ENCODE measurements around the gene TRAF7.
A peak's percentile ranks its signal among the peaks of the same experiment; 100 is the strongest.
"Not testable (repeated sequence)": the region's sequence is repeated elsewhere in the genome, so short reads cannot be mapped to it uniquely, and the experiment has no call there.

The TRAF7 gene

GRCh38 chr16:2200313-2200712, 44.7 kb downstream of the TRAF7 start:
- no peak for DNase-seq (ENCODE audit: low read depth)

DNA sequence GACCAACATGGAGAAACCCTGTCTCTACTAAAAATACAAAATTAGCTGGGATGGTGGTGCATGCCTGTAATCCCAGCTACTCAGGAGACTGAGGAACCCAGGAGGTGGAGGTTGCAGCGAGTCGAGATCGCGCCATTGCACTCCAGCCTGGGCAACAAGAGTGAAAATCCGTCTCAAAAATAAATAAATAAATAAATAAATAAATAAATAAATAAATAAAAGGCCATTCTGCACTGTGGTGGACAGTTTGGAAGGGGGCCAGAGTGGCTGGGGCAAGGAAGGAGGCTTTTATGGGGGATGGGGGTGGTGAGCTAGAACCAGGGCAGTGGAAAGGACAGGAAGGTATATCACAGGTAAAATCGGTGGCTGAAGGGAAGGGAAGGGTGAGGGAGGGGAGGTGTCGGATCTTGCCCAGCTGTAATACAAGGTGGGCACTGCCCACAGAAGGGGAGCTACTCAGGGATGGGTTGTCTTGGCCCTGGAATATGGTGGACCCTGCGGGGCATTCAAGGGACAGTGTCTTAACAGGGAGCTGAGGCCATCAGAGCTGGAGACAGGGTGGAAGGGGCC, 47.6 kb downstream of the TRAF7 start:
- not testable (repeated sequence) for DNase-seq (ENCODE audit: low read depth)

- no peak for DNase-seq (ENCODE audit: low read depth)
Observed at GRCh38 chr16:2204416-2205103, 49.0 kb downstream of the TRAF7 start.

- DNase-seq (ENCODE audit: low read depth): peak; percentile 79
Observed at GRCh38 chr16:2205104-2205966, 49.8 kb downstream of the TRAF7 start, which contains the start of gene MLST8. MLST8 (plus strand) TSS chr16:2205454; CDS start chr16:2206086, 632 bp downstream.

DNA sequence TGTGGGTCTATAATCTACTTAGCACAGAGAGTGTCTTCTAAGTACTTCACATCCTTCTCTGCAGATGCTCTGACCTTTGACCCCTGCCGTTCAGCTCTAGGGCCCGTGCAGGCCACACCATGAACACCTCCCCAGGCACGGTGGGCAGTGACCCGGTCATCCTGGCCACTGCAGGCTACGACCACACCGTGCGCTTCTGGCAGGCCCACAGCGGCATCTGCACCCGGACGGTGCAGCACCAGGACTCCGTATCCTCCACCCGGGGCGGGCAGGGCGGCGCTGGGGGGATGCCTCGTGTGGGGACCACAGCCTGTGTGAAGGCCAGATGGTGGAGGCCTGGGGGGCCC, 50.4 kb downstream of the TRAF7 start:
- no peak for DNase-seq (ENCODE audit: low read depth)

DNA sequence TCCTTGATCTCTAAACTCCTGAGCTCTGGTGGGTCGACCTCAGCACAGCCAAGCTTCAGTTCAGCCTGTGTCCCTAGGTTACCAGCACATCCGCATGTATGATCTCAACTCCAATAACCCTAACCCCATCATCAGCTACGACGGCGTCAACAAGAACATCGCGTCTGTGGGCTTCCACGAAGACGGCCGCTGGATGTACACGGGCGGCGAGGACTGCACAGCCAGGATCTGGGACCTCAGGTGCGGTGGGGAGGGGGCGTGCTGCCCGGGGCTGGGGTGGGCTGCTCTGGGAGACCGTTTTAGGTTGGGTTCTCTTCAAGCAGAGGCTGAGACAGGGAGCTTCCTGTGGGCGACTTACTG, 50.8 kb downstream of the TRAF7 start:
- no peak for DNase-seq (ENCODE audit: low read depth)

- no peak for DNase-seq (ENCODE audit: low read depth)
Observed at GRCh38 chr16:2206780-2207433, 51.3 kb downstream of the TRAF7 start.

GRCh38 chr16:2207872-2208271, 52.3 kb downstream of the TRAF7 start:
- DNase-seq (ENCODE audit: low read depth): no peak

- no peak for DNase-seq (ENCODE audit: low read depth)
Observed at GRCh38 chr16:2208308-2208707, 52.7 kb downstream of the TRAF7 start.

DNA sequence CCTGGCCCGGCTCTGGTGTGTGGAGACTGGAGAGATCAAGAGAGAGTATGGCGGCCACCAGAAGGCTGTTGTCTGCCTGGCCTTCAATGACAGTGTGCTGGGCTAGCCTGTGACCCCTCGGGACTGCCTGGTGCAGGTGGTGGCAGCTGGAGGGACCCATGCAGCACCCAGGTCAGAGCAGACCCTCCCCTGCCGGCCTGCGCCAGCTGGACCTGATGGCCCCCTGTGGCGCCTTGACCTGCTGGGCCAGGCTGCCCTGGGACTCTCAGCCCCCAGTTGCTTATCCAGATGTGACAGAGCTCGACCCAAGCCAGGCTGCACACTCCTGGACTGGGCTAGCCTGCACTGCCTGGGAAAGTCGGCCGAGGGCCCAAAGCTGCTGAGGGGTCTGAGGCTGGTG, 53.2 kb downstream of the TRAF7 start:
- DNase-seq (ENCODE audit: low read depth): no peak

GRCh38 chr16:2209258-2210008, 53.9 kb downstream of the TRAF7 start:
- no peak for DNase-seq (ENCODE audit: low read depth)

GRCh38 chr16:2210009-2210332, 54.4 kb downstream of the TRAF7 start:
- no peak for DNase-seq (ENCODE audit: low read depth)

DNA sequence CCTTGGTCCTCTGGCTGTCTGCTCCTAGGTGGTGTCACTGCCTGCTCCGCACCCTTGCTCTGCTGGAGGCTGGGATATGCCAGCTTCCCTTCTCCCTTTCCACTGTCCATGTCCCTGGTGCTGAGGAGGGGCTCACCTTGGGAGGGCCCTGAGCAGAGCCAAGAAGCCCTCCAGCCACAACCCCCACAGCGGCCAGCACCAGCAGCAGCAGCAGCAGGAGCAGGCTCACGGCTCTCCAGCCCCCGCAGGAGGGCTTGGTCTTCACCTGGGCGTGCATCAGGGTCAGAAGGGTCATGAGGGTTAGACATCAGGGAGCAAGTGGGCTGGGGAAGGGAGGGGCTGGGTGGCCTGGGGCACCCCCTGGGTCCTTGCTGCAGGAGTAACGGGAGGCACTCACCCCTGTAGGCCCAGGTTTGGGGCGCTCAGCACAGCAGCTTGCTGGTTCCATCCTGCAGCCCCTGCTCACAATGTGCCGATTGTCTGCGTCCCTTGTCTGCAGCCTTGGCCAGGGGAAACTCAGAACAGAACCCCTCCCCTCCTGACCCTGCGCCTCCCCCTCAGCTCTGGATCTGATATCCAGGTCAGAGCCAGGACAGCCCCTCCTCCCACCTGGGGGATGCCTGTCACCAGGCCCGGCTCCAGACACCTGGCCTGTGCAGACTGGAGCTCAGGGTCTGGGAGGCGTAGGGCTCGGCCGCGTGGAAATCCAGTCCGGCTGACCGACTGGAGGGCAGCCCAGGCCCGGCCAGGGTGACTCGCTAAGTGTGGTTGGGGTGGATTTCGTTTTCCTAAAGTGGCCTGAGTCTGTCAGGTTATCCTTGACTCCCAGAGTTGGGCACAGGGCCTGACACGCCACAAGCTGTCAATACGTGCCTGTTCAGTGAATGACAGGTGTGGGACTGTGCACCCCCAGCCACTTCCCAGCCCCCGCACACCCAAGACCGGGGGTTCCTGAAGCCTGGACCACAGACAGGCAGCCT, 55.1 kb downstream of the TRAF7 start, which contains the start of gene BRICD5:
BRICD5 (minus strand) TSS at position 478 of the 980 bp plus-strand sequence; CDS start at position 448, 30 bp downstream.
- DNase-seq (ENCODE audit: low read depth): peak; percentile 21

- no peak for DNase-seq (ENCODE audit: low read depth)
Observed at GRCh38 chr16:2211923-2212347, 56.4 kb downstream of the TRAF7 start.

- no peak for DNase-seq (ENCODE audit: low read depth)
Observed at GRCh38 chr16:2212362-2213324, 57.1 kb downstream of the TRAF7 start.

DNA sequence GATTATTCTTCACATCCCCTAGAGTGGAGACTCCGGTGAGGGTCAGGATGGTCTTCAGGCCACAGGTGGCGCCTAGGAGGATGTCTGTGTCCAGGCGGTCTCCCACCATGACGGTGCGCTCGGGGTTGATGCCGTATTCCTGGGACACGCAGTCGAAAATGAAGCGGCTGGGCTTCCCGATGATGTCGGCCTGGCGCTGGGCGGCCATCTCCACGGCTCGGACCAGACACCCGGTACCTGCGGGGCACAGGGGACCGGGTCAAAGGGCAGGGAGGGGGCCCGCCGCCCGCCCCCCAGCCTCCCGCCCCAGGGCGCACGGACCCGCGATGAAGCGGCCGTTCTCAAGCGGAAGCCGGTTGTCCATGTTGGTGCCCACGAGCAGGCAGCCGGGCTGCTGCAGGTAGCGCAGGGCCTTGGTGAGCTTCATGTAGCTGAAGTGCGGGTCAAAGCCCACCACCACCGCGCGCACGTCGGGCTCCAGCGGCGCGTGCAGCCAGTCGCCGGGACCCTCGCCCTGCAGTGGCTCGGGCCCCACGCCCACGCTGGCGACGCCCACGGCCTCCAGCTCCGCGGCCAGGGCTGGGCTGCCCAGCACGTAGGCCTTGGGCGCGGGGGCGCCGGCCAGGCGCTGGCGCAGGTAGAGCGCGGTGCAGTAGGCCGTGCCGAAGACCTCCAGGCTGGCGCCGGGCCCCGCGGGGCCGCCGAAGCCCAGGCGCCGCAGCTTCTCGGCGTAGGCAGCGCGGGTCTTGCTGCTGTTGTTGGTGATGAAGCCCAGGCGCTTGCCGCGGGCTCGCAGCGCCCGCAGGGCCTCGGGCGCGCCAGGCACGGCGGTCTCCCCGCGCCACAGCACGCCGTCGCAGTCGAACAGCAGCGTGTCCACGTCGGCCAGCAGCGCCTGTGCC, 58.5 kb downstream of the TRAF7 start:
- peak; percentile 18 for DNase-seq (ENCODE audit: low read depth)

GRCh38 chr16:2214719-2214968, 59.1 kb downstream of the TRAF7 start, which contains the start of gene PGP:
PGP (minus strand) TSS chr16:2214840; CDS start chr16:2214777, 63 bp downstream.
- DNase-seq (ENCODE audit: low read depth): no peak

- no peak for DNase-seq (ENCODE audit: low read depth)
Observed at GRCh38 chr16:2216330-2216729, 60.7 kb downstream of the TRAF7 start.
